H1 (cell line): ENCODE data around the gene SPDYE1. TPM values are rescaled to one million over a fixed set of nuclear protein-coding genes. Genes with fewer than 3 reads are reported as not detected.
"Not testable (repeated sequence)": the region's sequence is repeated elsewhere in the genome, so short reads cannot be mapped to it uniquely, and the experiment has no call there.

Source experiments
- CTCF ChIA-PET: fragments of 300-600 bp; sonication (Branson Sonifier 250); formaldehyde crosslinking; loops from one replicate; lab custom pipeline; 2021; ENCODE audit not compliant: partially characterized antibody; lab: Charles Lee
- POLR2A ChIA-PET: fragments of 300-600 bp; sonication (Branson Sonifier 250); formaldehyde crosslinking; loops from one replicate; lab custom pipeline; 2021; ENCODE audit warnings: inconsistent platforms; ENCODE audit not compliant: partially characterized antibody; lab: Charles Lee
- DNase-seq, 2 experiments: peaks; one replicate each; pipeline versions ENCODE4 v3.0.0 to v3.0.0-alpha.2; 2010 to 2022; ENCODE audit warnings: low spot score in 2 of 2, low read depth in 1 of 2, mixed read lengths in 1 of 2
- FAIRE-seq: peaks from 2 replicates; lab custom pipeline; 2011; peaks lifted over from hg19 to GRCh38; lab: Jason Lieb, UNC
- H2AFZ ChIP-seq: 2 replicates; pipeline ENCODE4 v1.8.1; 2012; ENCODE audit warnings: low read length, inconsistent platforms
- H2AK5ac ChIP-seq: 2 replicates; pipeline ENCODE4 v1.6.1; 2013; ENCODE audit warnings: low read depth, low read length
- H2BK120ac ChIP-seq: replicated peaks from 2 replicates; pipeline ENCODE3; 2013; ENCODE audit warnings: low read depth, low read length, inconsistent platforms
- H2BK12ac ChIP-seq: 2 replicates; pipeline ENCODE4 v1.6.1; 2013; ENCODE audit warnings: low read depth, low read length
- H2BK15ac ChIP-seq: 2 replicates; pipeline ENCODE4 v1.6.1; 2013; ENCODE audit warnings: low read length
- H2BK20ac ChIP-seq: 2 replicates; pipeline ENCODE4 v1.6.1; 2013; ENCODE audit warnings: low read length
- H2BK5ac ChIP-seq: 2 replicates; pipeline ENCODE4 v1.6.1; 2013; ENCODE audit warnings: low read depth, low read length
- H3K14ac ChIP-seq: 2 replicates; pipeline ENCODE4 v1.6.1; 2013; ENCODE audit warnings: inconsistent platforms; ENCODE audit not compliant: insufficient read length
- H3K18ac ChIP-seq: 2 replicates; pipeline ENCODE4 v1.6.1; 2013; ENCODE audit warnings: low read length; ENCODE audit errors: extremely low read depth
- H3K23ac ChIP-seq: 2 replicates; pipeline ENCODE4 v1.6.1; 2013; ENCODE audit warnings: inconsistent platforms; ENCODE audit not compliant: insufficient read length
- H3K23me2 ChIP-seq: 2 replicates; pipeline ENCODE4 v1.6.1; 2013; ENCODE audit warnings: low read depth, low read length
- H3K27ac ChIP-seq: 2 replicates; pipeline ENCODE4 v1.6.1; 2011; ENCODE audit warnings: low read depth, low read length, inconsistent platforms
- H3K27me3 ChIP-seq, 4 experiments: replicated peaks in 1 of 4; 1 replicate in 1 of 4; 2 replicates in 3 of 4; pipeline versions ENCODE4 v1.6.1 to v1.8.1; 2011 to 2013; ENCODE audit warnings: low read length in 3 of 4, mild to moderate bottlenecking in 3 of 4, inconsistent platforms in 2 of 4, mixed read lengths in 2 of 4, moderate library complexity in 1 of 4; ENCODE audit not compliant: control insufficient read depth in 3 of 4, insufficient read depth in 3 of 4; ENCODE audit errors: extremely low read depth in 1 of 4
- H3K36me3 ChIP-seq, 4 experiments: 2 replicates each; pipeline versions ENCODE4 v1.6.1 to v1.8.1; 2011 to 2013; ENCODE audit warnings: mild to moderate bottlenecking in 4 of 4, low read length in 3 of 4, moderate library complexity in 2 of 4, control low read depth in 1 of 4, inconsistent platforms in 1 of 4; ENCODE audit not compliant: insufficient read depth in 4 of 4, control insufficient read depth in 2 of 4
- H3K4ac ChIP-seq: replicated peaks from 2 replicates; pipeline ENCODE3; 2013; ENCODE audit warnings: low read length, low read depth, mixed read lengths, inconsistent platforms; ENCODE audit not compliant: insufficient read length
- H3K4me1 ChIP-seq, 4 experiments: replicated peaks in 1 of 4; 1 replicate in 1 of 4; 2 replicates in 3 of 4; pipeline versions ENCODE4 v1.6.1 to v1.8.1; 2011 to 2013; ENCODE audit warnings: low read length in 3 of 4, inconsistent platforms in 2 of 4, mixed read lengths in 1 of 4; ENCODE audit not compliant: insufficient read depth in 4 of 4, control insufficient read depth in 3 of 4
- H3K4me2 ChIP-seq, 2 experiments: 2 replicates each; pipeline versions ENCODE4 v1.6.1 to v1.8.1; 2011 to 2013; ENCODE audit warnings: low read depth in 2 of 2, low read length in 2 of 2, control low read depth in 1 of 2, inconsistent platforms in 1 of 2, mild to moderate bottlenecking in 1 of 2; ENCODE audit not compliant: insufficient read depth in 1 of 2
- H3K4me3 ChIP-seq, 4 experiments: fragments of 200-600, 300-600 bp in 1 of 4; sonication (generic), shearing (Covaris generic), sonication (Bioruptor Twin) in 1 of 4; 2 replicates each; pipeline versions ENCODE4 v1.5.1 to v1.8.1; 2011 to 2016; ENCODE audit warnings: low read length in 4 of 4, low read depth in 3 of 4, control low read depth in 2 of 4, inconsistent platforms in 2 of 4, mild to moderate bottlenecking in 2 of 4, mixed read lengths in 1 of 4, moderate library complexity in 1 of 4; ENCODE audit not compliant: insufficient read depth in 2 of 4; ENCODE audit errors: extremely low read depth in 1 of 4
- H3K56ac ChIP-seq: replicated peaks from 2 replicates; pipeline ENCODE3; 2013; ENCODE audit warnings: low read depth, mild to moderate bottlenecking, mixed read lengths, low read length, inconsistent platforms; ENCODE audit not compliant: insufficient read length
- H3K79me1 ChIP-seq: 2 replicates; pipeline ENCODE4 v1.6.1; 2013; ENCODE audit warnings: low read depth, low read length, control low read depth
- H3K79me2 ChIP-seq, 2 experiments: 2 replicates each; pipeline versions ENCODE4 v1.6.1 to v1.8.1; 2012 to 2013; ENCODE audit warnings: low read length in 2 of 2, mild to moderate bottlenecking in 2 of 2, inconsistent platforms in 1 of 2; ENCODE audit not compliant: insufficient read depth in 2 of 2, control insufficient read depth in 1 of 2
- H3K9ac ChIP-seq, 4 experiments: replicated peaks in 1 of 4; 1 replicate in 1 of 4; 2 replicates in 3 of 4; pipeline versions ENCODE4 v1.6.1 to v1.8.1; 2011 to 2013; ENCODE audit warnings: low read depth in 3 of 4, low read length in 3 of 4, control low read depth in 2 of 4, mild to moderate bottlenecking in 2 of 4, moderate library complexity in 2 of 4, inconsistent platforms in 1 of 4; ENCODE audit errors: extremely low read depth in 1 of 4
- H3K9me3 ChIP-seq, 2 experiments: 2 replicates each; pipeline versions ENCODE4 v1.6.1 to v1.8.1; 2012 to 2013; ENCODE audit warnings: mild to moderate bottlenecking in 2 of 2, moderate library complexity in 2 of 2, control low read depth in 1 of 2, inconsistent platforms in 1 of 2, low read depth in 1 of 2, low read length in 1 of 2, mixed read lengths in 1 of 2; ENCODE audit not compliant: insufficient read depth in 2 of 2
- H4K20me1 ChIP-seq, 2 experiments: replicated peaks in 1 of 2; 2 replicates each; pipeline versions ENCODE3 to v1.8.1; 2011 to 2013; ENCODE audit warnings: inconsistent platforms in 2 of 2, low read length in 2 of 2, mild to moderate bottlenecking in 1 of 2; ENCODE audit not compliant: insufficient read depth in 2 of 2, control insufficient read depth in 1 of 2
- H4K5ac ChIP-seq: 2 replicates; pipeline ENCODE4 v1.6.1; 2013; ENCODE audit warnings: low read length, low read depth, mixed read lengths, inconsistent platforms; ENCODE audit not compliant: insufficient read length
- H4K8ac ChIP-seq: 2 replicates; pipeline ENCODE4 v1.8.0; 2013; ENCODE audit warnings: mild to moderate bottlenecking, moderate library complexity, low read length, inconsistent platforms; ENCODE audit not compliant: insufficient read depth; ENCODE audit errors: extremely low read depth
- H4K91ac ChIP-seq: replicated peaks from 2 replicates; pipeline ENCODE3; 2013; ENCODE audit warnings: low read length, mixed read lengths, inconsistent platforms; ENCODE audit not compliant: insufficient read length
- WGBS, 2 experiments: shearing (Covaris generic) in 1 of 2; methylation state at CpG; one replicate each; pipeline versions ENCODE4 v1.1.6 to v1.1.7; 2013 to 2015; ENCODE audit warnings: low lambda C conversion rate in 2 of 2, mixed read lengths in 2 of 2, inconsistent platforms in 1 of 2, low coverage in 1 of 2, missing lambda C conversion rate in 1 of 2; ENCODE audit not compliant: insufficient replicate concordance in 2 of 2, insufficient coverage in 1 of 2, insufficient read length in 1 of 2; ENCODE audit errors: extremely low coverage in 1 of 2, missing lambda C conversion rate in 1 of 2; 5-methylcytosine and 5-hydroxymethylcytosine counted together
- polyA plus RNA-seq, 7 experiments: library from polyadenylated mRNA; depleted of rRNA in 3 of 7; stranded (reverse) in 5 of 7; unstranded in 2 of 7; fragments of >200 nt in 5 of 7; fragments of 200-250 nt in 2 of 7; gene quantifications; 1 replicate in 5 of 7; 2 replicates in 1 of 7; 4 replicates in 1 of 7; pipeline versions ENCODE4 v1.2.1 to v1.2.3, GENCODE V29; 2011 to 2013; ENCODE audit warnings: missing spikeins in 2 of 7, mixed read lengths in 2 of 7
- total RNA-seq: library from RNA; stranded (reverse); fragmentation: NEBNext Ultra II Directional; extraction: Animal tissue kit (Norgen Biotek cat#: 25700); gene quantifications from 2 replicates; pipeline ENCODE4 v1.2.1, GENCODE V29; 2021

The SPDYE1 gene
- total and polyA plus RNA-seq, 2 of the 8 experiments (the other 6 are each of a cell fraction or from before 2014, with no cell fraction given): not detected

DNA sequence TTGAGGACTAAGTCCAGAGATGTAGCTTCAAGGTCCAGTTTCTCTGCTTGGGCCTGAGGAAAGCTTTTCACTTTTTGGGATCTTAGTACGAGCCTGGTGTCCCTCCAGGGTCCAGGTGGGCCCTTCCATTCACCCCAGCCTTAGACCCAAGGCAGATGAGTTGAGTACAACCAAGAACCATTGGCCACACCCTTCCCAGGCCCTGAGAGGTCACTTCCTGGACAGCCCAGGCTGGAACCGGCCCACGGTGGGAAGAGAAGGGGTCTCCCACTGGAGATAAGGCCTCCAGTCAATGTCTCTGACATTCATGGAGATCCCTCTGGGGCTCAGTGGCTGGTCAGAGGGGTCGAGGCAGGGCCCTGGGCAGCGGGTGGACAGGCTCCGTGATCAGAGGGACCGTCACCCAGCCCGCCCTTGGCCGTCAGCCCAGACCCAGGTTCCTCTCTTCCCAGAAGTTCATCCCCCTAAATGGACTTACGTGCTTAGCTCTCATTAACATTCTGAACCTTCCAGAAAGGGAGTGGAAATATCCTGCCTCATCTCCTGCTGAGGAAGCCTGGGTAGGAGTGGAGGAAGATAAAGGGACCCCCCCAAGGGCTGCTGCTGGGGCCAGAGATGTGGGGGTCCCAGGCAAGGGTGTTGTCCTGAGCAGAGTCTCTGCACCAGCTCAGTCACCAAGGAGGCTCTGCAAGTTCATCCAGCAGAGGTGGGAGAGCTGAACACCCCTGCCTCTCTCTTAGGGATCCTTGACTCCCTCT, 22.8 kb upstream of the SPDYE1 start:
- H3K56ac ChIP-seq, H3K9ac ChIP-seq, H3K18ac ChIP-seq, CTCF ChIA-PET, H3K27ac ChIP-seq, H3K4me1 ChIP-seq, H2AFZ ChIP-seq, H3K4me3 ChIP-seq, H2BK120ac ChIP-seq, H3K36me3 ChIP-seq, H2BK20ac ChIP-seq, FAIRE-seq, H3K4me2 ChIP-seq, H2AK5ac ChIP-seq, H4K8ac ChIP-seq, H3K9me3 ChIP-seq, H2BK5ac ChIP-seq, H3K79me1 ChIP-seq, H3K23me2 ChIP-seq, H3K4ac ChIP-seq, H4K91ac ChIP-seq, H2BK12ac ChIP-seq, POLR2A ChIA-PET, H4K20me1 ChIP-seq, H4K5ac ChIP-seq, H2BK15ac ChIP-seq, H3K14ac ChIP-seq, H3K23ac ChIP-seq, DNase-seq, H3K27me3 ChIP-seq, H3K79me2 ChIP-seq: not testable (repeated sequence)
- 85% methylated on average over 10 of the region's 10 CpGs; no CpG with 5 or more reads in 1 of the 2 experiments for WGBS, 2 experiments
